DND-41 (cell line): Measurements from ENCODE around the gene THSD7B.
A peak's percentile ranks its signal among the peaks of the same experiment; 100 is the strongest.

Experiments
- ATAC-seq: fragments of 200-7000 bp; cut with Tn5 transposase; 3 replicates; pipeline ENCODE4 v1.9.1; 2021; ENCODE audit warnings: low read depth; ENCODE audit not compliant: insufficient read depth
- DNase-seq: peaks from one replicate; pipeline ENCODE4 v3.0.0-alpha.2; 2020
- H2AFZ ChIP-seq: 2 replicates; pipeline ENCODE4 v1.6.0; 2012; ENCODE audit warnings: low read depth, low read length
- H3K27ac ChIP-seq: 2 replicates; pipeline ENCODE4 v1.5.1; 2012; ENCODE audit warnings: low read length, inconsistent platforms
- H3K27me3 ChIP-seq: fragments of 200-600 bp; sonication (generic); 2 replicates; pipeline ENCODE4 v1.6.0; 2012; ENCODE audit warnings: low read length, mild to moderate bottlenecking, inconsistent platforms; ENCODE audit not compliant: insufficient read depth, poor library complexity
- H3K36me3 ChIP-seq: 2 replicates; pipeline ENCODE4 v1.5.1; 2012; ENCODE audit warnings: low read length, inconsistent platforms; ENCODE audit not compliant: insufficient read depth
- H3K4me1 ChIP-seq: 2 replicates; pipeline ENCODE4 v1.5.1; 2012; ENCODE audit warnings: mild to moderate bottlenecking, low read length; ENCODE audit not compliant: insufficient read depth
- H3K4me2 ChIP-seq: 2 replicates; pipeline ENCODE4 v1.6.0; 2012; ENCODE audit warnings: mild to moderate bottlenecking, moderate library complexity, low read length, inconsistent platforms; ENCODE audit not compliant: insufficient read depth
- H3K4me3 ChIP-seq, 2 experiments: fragments of 200-600 bp in 1 of 2; shearing (Covaris generic) in 1 of 2; 2 replicates each; pipeline ENCODE4 v1.5.1; 2012 to 2016; ENCODE audit warnings: inconsistent platforms in 2 of 2, low read length in 2 of 2, mild to moderate bottlenecking in 2 of 2, low read depth in 1 of 2, moderate library complexity in 1 of 2
- H3K79me2 ChIP-seq: 2 replicates; pipeline ENCODE4 v1.6.0; 2012; ENCODE audit warnings: low read length, inconsistent platforms; ENCODE audit not compliant: insufficient read depth
- H3K9ac ChIP-seq: 2 replicates; pipeline ENCODE4 v1.6.0; 2012; ENCODE audit warnings: low read depth, mild to moderate bottlenecking, inconsistent platforms, low read length, moderate library complexity
- H3K9me3 ChIP-seq: 2 replicates; pipeline ENCODE4 v1.5.1; 2012; ENCODE audit warnings: low read length, moderate library complexity, mild to moderate bottlenecking, inconsistent platforms; ENCODE audit not compliant: insufficient read depth, severe bottlenecking
- H4K20me1 ChIP-seq: 2 replicates; pipeline ENCODE4 v1.6.0; 2012; ENCODE audit warnings: low read length; ENCODE audit not compliant: insufficient read depth
- CTCF ChIP-seq: IDR thresholded peaks from 2 replicates; pipeline ENCODE4 v1.5.1; 2012; ENCODE audit warnings: borderline replicate concordance, low read length, moderate library complexity, mild to moderate bottlenecking; ENCODE audit not compliant: poor library complexity, severe bottlenecking; ENCODE audit errors: extremely low read depth
- EZH2 ChIP-seq: IDR thresholded peaks from 3 replicates; pipeline ENCODE4 v1.6.1; 2012; ENCODE audit warnings: borderline replicate concordance, low read depth, mild to moderate bottlenecking, moderate library complexity, low read length, inconsistent platforms; ENCODE audit not compliant: severe bottlenecking

Gene THSD7B

GRCh38 chr2:136932700-136933099, 167.4 kb downstream of the THSD7B start:
- DNase-seq: peak; percentile 15
- no peak for TF ChIP-seq EZH2
- peak; percentile 69 for TF ChIP-seq CTCF
- H3K4me3 ChIP-seq: no peak overlapping the region
- no peaks in the 10 kb centered on the region for H3K4me1 ChIP-seq
- no peaks in the 10 kb centered on the region for H3K36me3 ChIP-seq
- no peak overlapping the region for H3K9ac ChIP-seq
- no peak overlapping the region for H3K4me2 ChIP-seq
- peaks cover 4% of the 10 kb centered on the region for H3K27me3 ChIP-seq
- H4K20me1 ChIP-seq: no peaks in the 10 kb centered on the region
- no peaks in the 10 kb centered on the region for H3K9me3 ChIP-seq
- H2AFZ ChIP-seq: no peak overlapping the region
- peak; percentile 66; the same call in 1 of the 3 replicates for ATAC-seq
- no peak overlapping the region for H3K27ac ChIP-seq
- no peaks in the 10 kb centered on the region for H3K79me2 ChIP-seq

GRCh38 chr2:136935119-136935518, 169.8 kb downstream of the THSD7B start:
- no peaks in the 10 kb centered on the region for H3K4me1 ChIP-seq

GRCh38 chr2:136956050-136956449, 190.7 kb downstream of the THSD7B start:
- no peak for TF ChIP-seq CTCF
- TF ChIP-seq EZH2: no peak
- Histone ChIP-seq H3K4me2 (no peak overlapping the region), H3K4me1 (no peaks in the 10 kb centered on the region), H3K27ac (no peak overlapping the region), H3K27me3 (peaks cover 3% of the 10 kb centered on the region), H3K79me2 (no peaks in the 10 kb centered on the region), H2AFZ (no peak overlapping the region), H3K36me3 (no peaks in the 10 kb centered on the region), H4K20me1 (no peaks in the 10 kb centered on the region), H3K4me3 (no peak overlapping the region), H3K9ac (no peak overlapping the region), H3K9me3 (no peaks in the 10 kb centered on the region)
- ATAC-seq (no peak), DNase-seq (no peak)

More at GRCh38 chr2:136935119-136935518, 169.8 kb downstream of the THSD7B start:
- Histone ChIP-seq H3K4me2 (no peak overlapping the region), H3K9me3 (no peaks in the 10 kb centered on the region), H3K27ac (no peak overlapping the region), H3K79me2 (no peaks in the 10 kb centered on the region), H3K9ac (no peak overlapping the region), H2AFZ (no peak overlapping the region), H3K27me3 (peaks cover 4% of the 10 kb centered on the region), H4K20me1 (no peaks in the 10 kb centered on the region), H3K4me3 (no peak overlapping the region), H3K36me3 (no peaks in the 10 kb centered on the region)
- no peak for DNase-seq
- TF ChIP-seq EZH2 (no peak), CTCF (no peak)
- no peak for ATAC-seq

GRCh38 chr2:136957044-136957443, 191.7 kb downstream of the THSD7B start:
- H3K4me2 ChIP-seq: no peak overlapping the region
- H3K27me3 ChIP-seq: peaks cover 3% of the 10 kb centered on the region
- no peaks in the 10 kb centered on the region for H4K20me1 ChIP-seq
- H3K4me1 ChIP-seq: no peaks in the 10 kb centered on the region
- DNase-seq (no peak), ATAC-seq (no peak)
- no peaks in the 10 kb centered on the region for H3K79me2 ChIP-seq
- H3K4me3 ChIP-seq: no peak overlapping the region
- H3K9me3 ChIP-seq: no peaks in the 10 kb centered on the region
- no peak overlapping the region for H3K27ac ChIP-seq
- no peaks in the 10 kb centered on the region for H3K36me3 ChIP-seq
- TF ChIP-seq CTCF: no peak
- TF ChIP-seq EZH2: no peak
- H2AFZ ChIP-seq: 0 out of 2 replicates have a peak overlapping the region, but pooled peaks have one; percentile 28
- no peak overlapping the region for H3K9ac ChIP-seq
